ENCODE data around the gene ADRB2.

DNA sequence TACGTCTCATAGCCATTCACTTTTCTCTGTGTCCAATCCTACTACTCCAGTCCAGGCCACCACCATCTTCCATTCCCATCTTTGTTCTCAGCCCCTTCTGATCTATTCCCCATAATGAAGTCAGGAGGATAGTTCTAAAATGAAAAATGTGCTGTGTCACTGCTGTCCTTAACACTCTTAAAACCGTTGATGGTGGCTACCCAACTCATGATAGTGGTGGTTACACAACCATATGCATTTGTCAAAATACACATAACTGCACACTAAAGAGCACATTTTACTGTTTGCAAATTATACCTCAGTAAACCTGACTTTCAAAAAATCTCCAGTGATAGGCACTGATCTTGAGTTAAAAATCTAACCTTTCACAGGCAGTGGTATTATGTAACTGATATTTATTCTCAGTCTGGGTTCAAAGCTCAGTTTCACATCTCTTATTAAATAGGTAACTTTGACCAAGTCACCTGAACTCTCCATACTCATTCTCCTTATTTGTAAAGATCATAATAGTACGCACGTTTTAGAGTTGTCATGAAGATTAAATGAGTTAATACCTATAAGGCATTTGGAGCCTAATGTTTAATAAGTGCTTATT is 24.6 kb upstream of the ADRB2 start:
- TF ChIP-seq POLR2A (IDR thresholded peaks at IDR 0.05; ENCODE audit: low read depth, low read length) (no peak), POLR2AphosphoS5 (IDR thresholded peaks at IDR 0.05; ENCODE audit: low read depth, low read length) (no peak)

All from GM12892 (cell line).